HepG2 (cell line): ENCODE measurements around the gene SERINC5. TPM values are rescaled to one million over a fixed set of nuclear protein-coding genes. Genes with fewer than 3 reads are reported as not detected.

Experiments used
- AKAP8 ChIP-seq: sonication (generic); formaldehyde crosslinking; IDR thresholded peaks from 2 replicates; pipeline ENCODE4 v1.5.1; 2020; ENCODE audit warnings: mild to moderate bottlenecking, missing genetic modification reagents
- CBFB ChIP-seq: sonication (generic); formaldehyde crosslinking; IDR thresholded peaks from 2 replicates; pipeline ENCODE4 v1.4.0; 2020; ENCODE audit warnings: missing genetic modification reagents
- EHMT2 ChIP-seq: fragments of 200-600 bp; sonication (generic); IDR thresholded peaks from 2 replicates; pipeline ENCODE4 v1.7.0; 2017; ENCODE audit warnings: antibody characterized with exemption, low read depth, low read length, borderline replicate concordance
- FOSL2 ChIP-seq: sonication (generic); formaldehyde crosslinking; IDR thresholded peaks from 2 replicates; pipeline ENCODE4 v1.4.0; 2020; ENCODE audit warnings: missing genetic modification reagents
- GTF2F1 ChIP-seq: fragments of 150-350 bp; IDR thresholded peaks from 2 replicates; pipeline ENCODE4 v1.6.1; 2014; ENCODE audit warnings: low read length
- MYPOP ChIP-seq: sonication (generic); formaldehyde crosslinking; IDR thresholded peaks from 2 replicates; pipeline ENCODE4 v1.8.1; 2023; ENCODE audit warnings: mild to moderate bottlenecking, moderate library complexity, missing genetic modification reagents
- SIX1 ChIP-seq: sonication (generic); formaldehyde crosslinking; IDR thresholded peaks from 2 replicates; pipeline ENCODE4 v1.4.0; 2020; ENCODE audit warnings: missing genetic modification reagents, borderline replicate concordance
- SOX13 ChIP-seq, 3 experiments: fragments of 450-650 bp in 1 of 3; sonication (generic) in 1 of 3; formaldehyde crosslinking in 1 of 3; IDR thresholded peaks in 2 of 3; conservative IDR thresholded peaks in 1 of 3; 2 replicates each; pipeline versions ENCODE4 v1.5.0 to v1.6.1; 2016 to 2020; ENCODE audit warnings: antibody characterized with exemption in 1 of 3, mild to moderate bottlenecking in 1 of 3, missing compliant biosample characterization in 1 of 3, missing genetic modification reagents in 1 of 3, moderate library complexity in 1 of 3
- SUZ12 ChIP-seq: fragments of 150-350 bp; IDR thresholded peaks from 2 replicates; pipeline ENCODE4 v1.6.1; 2014; ENCODE audit warnings: low read depth, low read length
- TOPORS ChIP-seq: sonication (generic); formaldehyde crosslinking; IDR thresholded peaks from 2 replicates; pipeline ENCODE4 v1.8.0; 2023; ENCODE audit warnings: mild to moderate bottlenecking, missing genetic modification reagents
- ZBTB39 ChIP-seq: sonication (generic); formaldehyde crosslinking; IDR thresholded peaks from 2 replicates; pipeline ENCODE4 v1.5.0; 2020; ENCODE audit warnings: missing genetic modification reagents
- ZMYM4 ChIP-seq: sonication (generic); formaldehyde crosslinking; IDR thresholded peaks from 2 replicates; pipeline ENCODE4 v1.8.1; 2023; ENCODE audit warnings: mild to moderate bottlenecking, missing genetic modification reagents
- ZNF101 ChIP-seq: sonication (generic); formaldehyde crosslinking; IDR thresholded peaks from 2 replicates; pipeline ENCODE4 v1.4.0; 2020; ENCODE audit warnings: mild to moderate bottlenecking, low read depth, missing genetic modification reagents, borderline replicate concordance
- ZNF598 ChIP-seq: sonication (generic); formaldehyde crosslinking; IDR thresholded peaks from 2 replicates; pipeline ENCODE4 v1.5.1; 2020; ENCODE audit warnings: mild to moderate bottlenecking, missing genetic modification reagents, borderline replicate concordance
- ZNF644 ChIP-seq: IDR thresholded peaks from 2 replicates; pipeline ENCODE4 v1.6.1; 2016; ENCODE audit warnings: low read depth
- ZNF792 ChIP-seq: IDR thresholded peaks from 2 replicates; pipeline ENCODE4 v1.6.1; 2016
- ZZZ3 ChIP-seq: sonication (generic); formaldehyde crosslinking; IDR thresholded peaks from 2 replicates; pipeline ENCODE4 v1.4.0; 2020; ENCODE audit warnings: missing genetic modification reagents, mild to moderate bottlenecking, borderline replicate concordance
- polyA plus RNA-seq, 8 experiments: library from polyadenylated mRNA; depleted of rRNA in 3 of 8; stranded (reverse) in 7 of 8; unstranded in 1 of 8; fragments of >200 nt; fragmentation: Illumina TruSeq in 4 of 8; extraction: Trizol in 4 of 8; gene quantifications; 2 replicates each; pipeline versions ENCODE4 v1.2.1 to v1.2.3, GENCODE V29; 2011 to 2016; ENCODE audit warnings: low read depth in 4 of 8, missing spikeins in 1 of 8, mixed read lengths in 1 of 8; ENCODE audit not compliant: insufficient read depth in 1 of 8
- total RNA-seq, 5 experiments: library from RNA; depleted of rRNA; stranded (reverse); fragments of >200 nt; fragmentation: Illumina TruSeq; extraction: Trizol; gene quantifications; 2 replicates each; pipeline ENCODE4 v1.2.3, GENCODE V29; 2016; ENCODE audit warnings: low read depth in 1 of 5
- TF ChIP-seq, protein P1 (sequence below): fragments of 450-650 bp; IDR thresholded peaks from 2 replicates; pipeline ENCODE4 v1.6.1; 2017; ENCODE audit warnings: mild to moderate bottlenecking
- TF ChIP-seq, protein P2 (sequence below): IDR thresholded peaks from 2 replicates; pipeline ENCODE4 v1.6.1; 2016; ENCODE audit warnings: low read depth
- TF ChIP-seq, protein P3 (sequence below): sonication (generic); formaldehyde crosslinking; IDR thresholded peaks from 2 replicates; pipeline ENCODE4 v1.4.0; 2020; ENCODE audit warnings: missing genetic modification reagents

SERINC5 gene
- total and polyA plus RNA-seq, 2 of the 13 experiments (the other 11 are each of a cell fraction or from before 2014, with no cell fraction given): 17.3 to 22.8 TPM

GRCh38 chr5:80215523-80215922 is 40.3 kb downstream of the SERINC5 start (continued):
- no peak for TF ChIP-seq CBFB (CRISPR knock-in tag)
- no peak for TF ChIP-seq FOSL2
- no peak for TF ChIP-seq ZBTB39 (CRISPR knock-in tag)
- TF ChIP-seq AKAP8 (CRISPR knock-in tag): no peak
- no peak for TF ChIP-seq ZNF101 (CRISPR knock-in tag)
- peak; percentile 57; the same call in 1 of the 2 replicates for TF ChIP-seq ZNF644 (CRISPR knock-in tag)
- TF ChIP-seq ZZZ3: no peak
- no peak; the same call in 1 of the 2 replicates for TF ChIP-seq EHMT2
- TF ChIP-seq, protein P1, sequence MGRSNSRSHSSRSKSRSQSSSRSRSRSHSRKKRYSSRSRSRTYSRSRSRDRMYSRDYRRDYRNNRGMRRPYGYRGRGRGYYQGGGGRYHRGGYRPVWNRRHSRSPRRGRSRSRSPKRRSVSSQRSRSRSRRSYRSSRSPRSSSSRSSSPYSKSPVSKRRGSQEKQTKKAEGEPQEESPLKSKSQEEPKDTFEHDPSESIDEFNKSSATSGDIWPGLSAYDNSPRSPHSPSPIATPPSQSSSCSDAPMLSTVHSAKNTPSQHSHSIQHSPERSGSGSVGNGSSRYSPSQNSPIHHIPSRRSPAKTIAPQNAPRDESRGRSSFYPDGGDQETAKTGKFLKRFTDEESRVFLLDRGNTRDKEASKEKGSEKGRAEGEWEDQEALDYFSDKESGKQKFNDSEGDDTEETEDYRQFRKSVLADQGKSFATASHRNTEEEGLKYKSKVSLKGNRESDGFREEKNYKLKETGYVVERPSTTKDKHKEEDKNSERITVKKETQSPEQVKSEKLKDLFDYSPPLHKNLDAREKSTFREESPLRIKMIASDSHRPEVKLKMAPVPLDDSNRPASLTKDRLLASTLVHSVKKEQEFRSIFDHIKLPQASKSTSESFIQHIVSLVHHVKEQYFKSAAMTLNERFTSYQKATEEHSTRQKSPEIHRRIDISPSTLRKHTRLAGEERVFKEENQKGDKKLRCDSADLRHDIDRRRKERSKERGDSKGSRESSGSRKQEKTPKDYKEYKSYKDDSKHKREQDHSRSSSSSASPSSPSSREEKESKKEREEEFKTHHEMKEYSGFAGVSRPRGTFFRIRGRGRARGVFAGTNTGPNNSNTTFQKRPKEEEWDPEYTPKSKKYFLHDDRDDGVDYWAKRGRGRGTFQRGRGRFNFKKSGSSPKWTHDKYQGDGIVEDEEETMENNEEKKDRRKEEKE: no peak
- TF ChIP-seq, protein P2, sequence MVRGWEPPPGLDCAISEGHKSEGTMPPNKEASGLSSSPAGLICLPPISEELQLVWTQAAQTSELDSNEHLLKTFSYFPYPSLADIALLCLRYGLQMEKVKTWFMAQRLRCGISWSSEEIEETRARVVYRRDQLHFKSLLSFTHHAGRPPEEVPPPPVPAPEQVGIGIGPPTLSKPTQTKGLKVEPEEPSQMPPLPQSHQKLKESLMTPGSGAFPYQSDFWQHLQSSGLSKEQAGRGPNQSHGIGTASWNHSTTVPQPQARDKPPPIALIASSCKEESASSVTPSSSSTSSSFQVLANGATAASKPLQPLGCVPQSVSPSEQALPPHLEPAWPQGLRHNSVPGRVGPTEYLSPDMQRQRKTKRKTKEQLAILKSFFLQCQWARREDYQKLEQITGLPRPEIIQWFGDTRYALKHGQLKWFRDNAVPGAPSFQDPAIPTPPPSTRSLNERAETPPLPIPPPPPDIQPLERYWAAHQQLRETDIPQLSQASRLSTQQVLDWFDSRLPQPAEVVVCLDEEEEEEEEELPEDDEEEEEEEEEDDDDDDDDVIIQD (CRISPR knock-in tag): 0 out of 2 replicates have a peak, but pooled peaks have one; percentile 26
- TF ChIP-seq SIX1 (CRISPR knock-in tag): no peak
- TF ChIP-seq TOPORS: no peak
- TF ChIP-seq ZNF792 (CRISPR knock-in tag): peak; percentile 49; the same call in 1 of the 2 replicates
- no peak for TF ChIP-seq SOX13 (IDR thresholded peaks at IDR 0.05)
- 0 out of 4 replicates have a peak, but pooled peaks of 1 of the 2 experiments have one; percentile 17 for TF ChIP-seq SOX13 (CRISPR knock-in tag; conservative IDR thresholded peaks at IDR 0.05 in 1 of 2, IDR thresholded peaks at IDR 0.05 in 1 of 2)
- no peak for TF ChIP-seq MYPOP
- TF ChIP-seq, protein P3, sequence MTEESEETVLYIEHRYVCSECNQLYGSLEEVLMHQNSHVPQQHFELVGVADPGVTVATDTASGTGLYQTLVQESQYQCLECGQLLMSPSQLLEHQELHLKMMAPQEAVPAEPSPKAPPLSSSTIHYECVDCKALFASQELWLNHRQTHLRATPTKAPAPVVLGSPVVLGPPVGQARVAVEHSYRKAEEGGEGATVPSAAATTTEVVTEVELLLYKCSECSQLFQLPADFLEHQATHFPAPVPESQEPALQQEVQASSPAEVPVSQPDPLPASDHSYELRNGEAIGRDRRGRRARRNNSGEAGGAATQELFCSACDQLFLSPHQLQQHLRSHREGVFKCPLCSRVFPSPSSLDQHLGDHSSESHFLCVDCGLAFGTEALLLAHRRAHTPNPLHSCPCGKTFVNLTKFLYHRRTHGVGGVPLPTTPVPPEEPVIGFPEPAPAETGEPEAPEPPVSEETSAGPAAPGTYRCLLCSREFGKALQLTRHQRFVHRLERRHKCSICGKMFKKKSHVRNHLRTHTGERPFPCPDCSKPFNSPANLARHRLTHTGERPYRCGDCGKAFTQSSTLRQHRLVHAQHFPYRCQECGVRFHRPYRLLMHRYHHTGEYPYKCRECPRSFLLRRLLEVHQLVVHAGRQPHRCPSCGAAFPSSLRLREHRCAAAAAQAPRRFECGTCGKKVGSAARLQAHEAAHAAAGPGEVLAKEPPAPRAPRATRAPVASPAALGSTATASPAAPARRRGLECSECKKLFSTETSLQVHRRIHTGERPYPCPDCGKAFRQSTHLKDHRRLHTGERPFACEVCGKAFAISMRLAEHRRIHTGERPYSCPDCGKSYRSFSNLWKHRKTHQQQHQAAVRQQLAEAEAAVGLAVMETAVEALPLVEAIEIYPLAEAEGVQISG (CRISPR knock-in tag): no peak
- no peak for TF ChIP-seq GTF2F1
- TF ChIP-seq ZNF598 (CRISPR knock-in tag): no peak
- TF ChIP-seq ZMYM4 (CRISPR knock-in tag): peak; percentile 39; the same call in 1 of the 2 replicates
- TF ChIP-seq SUZ12: no peak
